Karpas-422 (cell line): ENCODE measurements around the gene RBFOX1. TPM values are rescaled to one million over a fixed set of nuclear protein-coding genes. Genes with fewer than 3 reads are reported as not detected.

Source experiments
- DNase-seq: peaks from one replicate; pipeline ENCODE4 v3.0.0-alpha.2; 2015
- H2AFZ ChIP-seq: fragments of 200-600 bp; sonication (generic); 2 replicates; pipeline ENCODE4 v1.6.1; 2014; ENCODE audit warnings: antibody characterized with exemption, low read length, mixed read lengths
- H3K27ac ChIP-seq: fragments of 200-600 bp; sonication (generic); 2 replicates; pipeline ENCODE4 v1.5.1; 2014; ENCODE audit warnings: mild to moderate bottlenecking, low read length, moderate library complexity
- H3K27me3 ChIP-seq: fragments of 200-600 bp; sonication (generic); 2 replicates; pipeline ENCODE4 v1.6.1; 2014; ENCODE audit warnings: low read length, mixed read lengths
- H3K36me3 ChIP-seq: fragments of 200-600 bp; sonication (generic); 2 replicates; pipeline ENCODE4 v1.6.1; 2014; ENCODE audit warnings: low read length, mixed read lengths; ENCODE audit not compliant: insufficient read depth
- H3K4me1 ChIP-seq: fragments of 200-600 bp; sonication (generic); 2 replicates; pipeline ENCODE4 v1.6.1; 2014; ENCODE audit warnings: mild to moderate bottlenecking, low read length, mixed read lengths
- H3K4me2 ChIP-seq: fragments of 200-600 bp; sonication (generic); 2 replicates; pipeline ENCODE4 v1.6.1; 2014; ENCODE audit warnings: low read length, low read depth, mild to moderate bottlenecking; ENCODE audit not compliant: poor library complexity, severe bottlenecking
- H3K4me3 ChIP-seq: fragments of 200-600 bp; sonication (generic); 2 replicates; pipeline ENCODE4 v1.5.1; 2014; ENCODE audit warnings: mild to moderate bottlenecking, antibody characterized with exemption, low read length, mixed read lengths
- H3K79me2 ChIP-seq: fragments of 200-600 bp; sonication (generic); 2 replicates; pipeline ENCODE4 v1.6.1; 2014; ENCODE audit warnings: mild to moderate bottlenecking, low read length, mixed read lengths
- H3K9ac ChIP-seq: fragments of 200-600 bp; sonication (generic); 2 replicates; pipeline ENCODE4 v1.6.0; 2014; ENCODE audit warnings: low read length
- H3K9me2 ChIP-seq: fragments of 200-600 bp; sonication (generic), shearing (Covaris generic); replicated peaks from 2 replicates; pipeline ENCODE4 v1.6.0; 2014; ENCODE audit warnings: mild to moderate bottlenecking, low read length, moderate library complexity; ENCODE audit not compliant: insufficient read depth
- H3K9me3 ChIP-seq: fragments of 300-700, 200-600 bp; sonication (generic); 2 replicates; pipeline ENCODE4 v1.6.1; 2014; ENCODE audit warnings: low read length, mixed read lengths
- H4K20me1 ChIP-seq: fragments of 200-600 bp; sonication (generic); 2 replicates; pipeline ENCODE4 v1.6.1; 2014; ENCODE audit warnings: mild to moderate bottlenecking, antibody characterized with exemption, low read length, low read depth; ENCODE audit not compliant: insufficient read depth
- total RNA-seq: library from RNA; depleted of rRNA; stranded (reverse); fragments of >200 nt; shearing (Covaris generic); gene quantifications from 2 replicates; pipeline ENCODE4 v1.2.3, GENCODE V29; 2014; ENCODE audit warnings: low replicate concordance

RBFOX1 gene
- total RNA-seq, 1 experiment from 2014 or later, result 1.3 TPM

DNA sequence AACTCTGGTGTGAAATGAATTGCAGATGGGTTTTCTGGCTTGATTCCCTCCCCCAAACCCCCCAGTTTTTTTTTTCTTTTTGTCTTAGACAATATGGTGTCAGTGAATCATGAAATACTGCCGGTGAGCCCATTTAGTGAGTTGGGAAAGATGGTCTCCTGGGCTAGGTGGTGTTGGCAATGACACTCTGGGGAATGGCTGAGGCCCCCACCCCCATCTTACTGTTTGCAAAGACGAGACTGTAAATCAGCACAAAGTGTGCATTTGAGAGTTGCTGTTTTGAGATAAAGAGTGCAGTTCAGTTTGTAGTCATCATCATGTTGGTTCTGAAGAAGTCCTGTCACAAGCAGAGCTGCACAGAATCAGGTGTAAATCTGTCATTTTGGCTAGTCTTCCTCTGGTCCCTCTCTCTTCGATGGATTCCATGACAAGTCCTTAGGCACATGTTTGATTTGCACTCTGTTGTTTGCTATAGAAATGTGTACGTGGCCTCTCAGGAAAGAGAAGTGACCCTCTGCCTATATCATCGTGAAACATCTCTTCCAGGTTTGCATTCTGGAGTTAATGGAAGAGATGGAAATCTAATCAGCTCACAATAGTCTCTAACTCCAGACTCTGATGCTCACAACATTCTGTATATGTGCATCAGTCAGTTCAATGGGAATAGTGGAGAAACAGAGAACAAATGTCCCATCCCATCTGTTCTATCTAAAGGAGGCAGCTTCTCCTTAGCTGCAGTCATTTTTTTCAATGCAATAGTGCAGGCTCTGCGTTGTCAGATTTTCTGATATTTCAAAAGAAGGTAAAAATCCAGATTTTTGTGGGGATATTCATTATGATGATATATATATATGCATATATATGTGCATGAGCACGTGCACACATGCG, 34.6 kb downstream of the RBFOX1 start:
- no peaks in the 10 kb centered on the region for H3K4me1 ChIP-seq
- H3K27me3 ChIP-seq, result no peaks in the 10 kb centered on the region

DNA sequence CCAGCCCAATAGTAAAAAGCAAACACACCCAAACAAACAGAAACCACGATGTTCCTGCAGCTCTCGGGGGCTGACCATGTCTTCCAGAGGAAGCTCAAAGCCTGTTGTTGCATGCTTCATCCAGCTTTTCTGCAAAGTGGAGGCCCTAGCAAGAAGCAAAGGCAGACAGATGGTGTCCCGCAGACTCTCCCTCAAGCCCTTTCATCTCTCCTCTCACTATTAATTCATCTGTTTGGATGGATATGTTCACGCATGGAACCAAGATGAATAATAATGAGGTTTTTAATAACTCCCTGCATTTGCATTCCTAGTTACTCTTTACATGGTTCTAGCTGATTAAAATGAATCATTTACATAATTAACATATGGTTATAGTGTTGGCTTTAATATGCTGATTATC, 36.6 kb downstream of the RBFOX1 start:
- Histone ChIP-seq H3K4me1 (no peaks in the 10 kb centered on the region), H3K9me2 (no peaks in the 10 kb centered on the region), H3K79me2 (no peaks in the 10 kb centered on the region), H3K36me3 (no peaks in the 10 kb centered on the region), H4K20me1 (no peaks in the 10 kb centered on the region), H3K4me3 (no peak overlapping the region), H3K9me3 (peaks cover 8% of the 10 kb centered on the region), H3K9ac (no peak overlapping the region), H3K4me2 (no peak overlapping the region), H3K27me3 (no peaks in the 10 kb centered on the region), H3K27ac (no peak overlapping the region), H2AFZ (no peak overlapping the region)
- DNase-seq, result no peak

More for the DNA sequence above, 34.6 kb downstream of the RBFOX1 start:
- Histone ChIP-seq H3K9ac (no peak overlapping the region), H4K20me1 (no peaks in the 10 kb centered on the region), H3K36me3 (no peaks in the 10 kb centered on the region), H3K4me3 (no peak overlapping the region), H3K27ac (no peak overlapping the region), H3K4me2 (no peak overlapping the region), H3K9me3 (peaks cover 12% of the 10 kb centered on the region), H3K79me2 (no peaks in the 10 kb centered on the region), H3K9me2 (no peaks in the 10 kb centered on the region), H2AFZ (no peak overlapping the region)
- DNase-seq, result no peak

DNA sequence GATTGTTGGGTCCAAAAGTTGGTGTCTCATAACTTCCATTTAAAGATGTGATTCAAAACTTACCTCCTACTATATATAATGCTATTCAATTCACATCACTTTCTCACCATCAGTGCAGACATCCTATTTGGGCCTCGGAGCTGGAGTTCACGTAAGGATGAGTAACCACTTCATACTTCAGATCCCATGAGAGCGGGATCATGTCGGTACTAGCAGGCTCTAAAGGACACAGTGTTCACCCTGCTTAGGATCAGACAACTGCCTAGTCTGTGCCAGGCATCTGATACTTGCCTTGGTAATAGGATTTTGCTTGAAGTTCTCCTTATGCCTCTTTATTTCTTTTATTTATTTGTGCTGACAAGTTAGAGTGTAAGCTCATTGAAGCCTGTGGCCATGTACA, 39.5 kb downstream of the RBFOX1 start:
- no peaks in the 10 kb centered on the region for H3K9me2 ChIP-seq
- H3K27ac ChIP-seq, result no peak overlapping the region
- H3K36me3 ChIP-seq, result no peaks in the 10 kb centered on the region
- no peak for DNase-seq
- H2AFZ ChIP-seq, result no peak overlapping the region
- no peak overlapping the region for H3K9ac ChIP-seq
- no peak overlapping the region for H3K4me2 ChIP-seq
- no peak overlapping the region for H3K4me3 ChIP-seq
- H3K4me1 ChIP-seq, result no peaks in the 10 kb centered on the region
- no peaks in the 10 kb centered on the region for H3K27me3 ChIP-seq
- H3K9me3 ChIP-seq, result peaks cover 10% of the 10 kb centered on the region
- H4K20me1 ChIP-seq, result no peaks in the 10 kb centered on the region
- no peaks in the 10 kb centered on the region for H3K79me2 ChIP-seq

DNA sequence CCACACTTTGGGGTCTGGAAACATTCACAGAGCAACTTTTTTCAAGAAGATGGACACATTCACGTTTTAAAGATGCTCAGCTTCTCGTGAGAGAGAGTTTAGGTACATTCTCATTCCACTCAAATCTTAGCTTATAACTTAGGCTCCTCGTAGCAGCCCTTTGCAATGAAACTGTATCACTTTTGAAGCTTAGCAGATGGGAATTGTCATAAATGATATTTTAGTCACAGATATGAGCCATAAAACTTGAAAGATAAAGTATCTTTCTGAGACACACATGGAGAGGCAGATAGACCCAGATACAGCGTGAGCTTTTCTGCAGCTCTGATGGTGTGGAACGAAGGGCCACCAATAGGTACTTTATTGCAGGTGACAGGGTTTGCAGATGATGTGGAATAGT, 41.1 kb downstream of the RBFOX1 start:
- no peak overlapping the region for H2AFZ ChIP-seq
- H3K27ac ChIP-seq, result no peak overlapping the region
- H3K4me3 ChIP-seq, result no peak overlapping the region
- no peak for DNase-seq
- H3K9ac ChIP-seq, result no peak overlapping the region
- no peaks in the 10 kb centered on the region for H3K4me1 ChIP-seq
- no peaks in the 10 kb centered on the region for H3K9me2 ChIP-seq
- no peaks in the 10 kb centered on the region for H4K20me1 ChIP-seq
- H3K27me3 ChIP-seq, result no peaks in the 10 kb centered on the region
- H3K4me2 ChIP-seq, result no peak overlapping the region
- peaks cover 20% of the 10 kb centered on the region for H3K9me3 ChIP-seq
- no peaks in the 10 kb centered on the region for H3K36me3 ChIP-seq
- H3K79me2 ChIP-seq, result no peaks in the 10 kb centered on the region

DNA sequence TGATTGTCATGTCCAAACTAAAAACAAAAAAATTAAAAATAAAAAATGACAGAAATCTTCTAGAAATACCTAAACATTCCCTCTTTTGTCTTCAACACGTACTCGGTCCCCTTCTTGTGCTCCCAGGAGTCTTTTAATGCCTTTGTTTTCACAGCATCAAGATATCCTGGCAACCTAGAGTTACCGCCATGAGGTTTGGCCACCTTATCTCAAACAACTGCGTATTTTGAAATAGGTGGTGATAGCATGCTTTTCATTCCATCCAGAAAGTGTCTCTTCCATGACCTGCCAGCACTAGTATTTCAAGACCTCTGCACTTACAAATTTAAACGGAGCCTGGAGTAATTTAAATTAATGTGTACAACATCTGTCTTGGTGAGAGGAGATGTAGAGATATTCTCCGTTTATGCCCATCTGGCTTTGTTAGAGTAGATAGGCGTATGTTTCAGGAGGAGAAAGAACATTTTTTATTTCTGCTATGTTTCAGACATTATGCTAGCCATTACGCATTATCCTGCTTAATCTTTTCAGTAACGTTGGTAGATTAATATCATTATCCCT, 42.0 kb downstream of the RBFOX1 start:
- H3K27ac ChIP-seq, result no peak overlapping the region
- H3K4me1 ChIP-seq, result no peaks in the 10 kb centered on the region
- no peak for DNase-seq
- no peak overlapping the region for H3K4me2 ChIP-seq
- H3K27me3 ChIP-seq, result no peaks in the 10 kb centered on the region
- H4K20me1 ChIP-seq, result no peaks in the 10 kb centered on the region
- peaks cover 20% of the 10 kb centered on the region for H3K9me3 ChIP-seq
- no peaks in the 10 kb centered on the region for H3K36me3 ChIP-seq
- no peak overlapping the region for H3K9ac ChIP-seq
- no peak overlapping the region for H2AFZ ChIP-seq
- no peak overlapping the region for H3K4me3 ChIP-seq
- H3K9me2 ChIP-seq, result no peaks in the 10 kb centered on the region
- no peaks in the 10 kb centered on the region for H3K79me2 ChIP-seq

DNA sequence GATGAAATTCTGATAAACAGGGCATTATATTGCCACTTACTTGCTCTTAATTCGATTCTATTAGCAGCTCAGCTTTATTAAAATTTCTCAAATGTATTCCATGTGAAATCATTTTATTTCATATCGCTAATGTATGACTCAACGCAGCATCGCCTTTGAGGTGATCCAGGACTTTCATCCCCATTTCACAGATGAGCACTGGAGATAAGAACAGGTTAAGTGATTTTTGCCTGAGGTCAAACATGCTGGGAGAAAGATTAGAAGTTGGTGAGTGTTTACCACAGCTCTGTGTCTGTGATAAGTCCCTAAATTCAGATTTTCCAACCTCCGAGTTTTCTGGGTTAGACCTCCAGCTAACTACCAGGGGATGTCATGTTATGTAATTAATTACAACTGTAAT, 43.6 kb downstream of the RBFOX1 start:
- H3K9ac ChIP-seq, result no peak overlapping the region
- H4K20me1 ChIP-seq, result no peaks in the 10 kb centered on the region
- no peak for DNase-seq
- H3K9me3 ChIP-seq, result peaks cover 20% of the 10 kb centered on the region
- H3K4me2 ChIP-seq, result no peak overlapping the region
- no peaks in the 10 kb centered on the region for H3K4me1 ChIP-seq
- no peaks in the 10 kb centered on the region for H3K27me3 ChIP-seq
- no peaks in the 10 kb centered on the region for H3K36me3 ChIP-seq
- no peak overlapping the region for H2AFZ ChIP-seq
- no peaks in the 10 kb centered on the region for H3K9me2 ChIP-seq
- H3K79me2 ChIP-seq, result no peaks in the 10 kb centered on the region
- H3K4me3 ChIP-seq, result no peak overlapping the region
- H3K27ac ChIP-seq, result no peak overlapping the region

DNA sequence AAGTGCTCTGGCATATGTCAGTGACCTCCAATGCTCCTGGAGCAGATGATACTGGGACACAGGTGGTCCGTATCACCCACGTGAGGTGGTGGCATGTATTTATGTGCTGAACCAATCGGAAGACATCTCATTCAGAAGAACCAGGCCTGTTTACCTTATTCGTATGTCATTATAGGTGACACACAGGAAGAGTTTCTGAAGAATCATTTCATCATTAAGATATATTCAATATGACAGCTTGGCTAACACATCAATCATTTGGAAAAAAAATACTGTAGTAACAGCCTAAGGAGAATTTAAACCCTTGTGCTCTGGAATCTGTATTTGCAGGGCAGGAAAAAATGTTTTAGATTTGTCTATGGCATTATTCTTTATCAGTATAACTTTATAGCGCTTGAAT, 44.6 kb downstream of the RBFOX1 start:
- no peak overlapping the region for H3K9ac ChIP-seq
- DNase-seq, result no peak
- H3K9me3 ChIP-seq, result peaks cover 20% of the 10 kb centered on the region
- H3K27ac ChIP-seq, result no peak overlapping the region
- H3K9me2 ChIP-seq, result no peaks in the 10 kb centered on the region
- H3K4me2 ChIP-seq, result no peak overlapping the region
- no peaks in the 10 kb centered on the region for H4K20me1 ChIP-seq
- H3K27me3 ChIP-seq, result no peaks in the 10 kb centered on the region
- H3K4me3 ChIP-seq, result no peak overlapping the region
- no peaks in the 10 kb centered on the region for H3K4me1 ChIP-seq
- H3K36me3 ChIP-seq, result no peaks in the 10 kb centered on the region
- no peak overlapping the region for H2AFZ ChIP-seq
- no peaks in the 10 kb centered on the region for H3K79me2 ChIP-seq

DNA sequence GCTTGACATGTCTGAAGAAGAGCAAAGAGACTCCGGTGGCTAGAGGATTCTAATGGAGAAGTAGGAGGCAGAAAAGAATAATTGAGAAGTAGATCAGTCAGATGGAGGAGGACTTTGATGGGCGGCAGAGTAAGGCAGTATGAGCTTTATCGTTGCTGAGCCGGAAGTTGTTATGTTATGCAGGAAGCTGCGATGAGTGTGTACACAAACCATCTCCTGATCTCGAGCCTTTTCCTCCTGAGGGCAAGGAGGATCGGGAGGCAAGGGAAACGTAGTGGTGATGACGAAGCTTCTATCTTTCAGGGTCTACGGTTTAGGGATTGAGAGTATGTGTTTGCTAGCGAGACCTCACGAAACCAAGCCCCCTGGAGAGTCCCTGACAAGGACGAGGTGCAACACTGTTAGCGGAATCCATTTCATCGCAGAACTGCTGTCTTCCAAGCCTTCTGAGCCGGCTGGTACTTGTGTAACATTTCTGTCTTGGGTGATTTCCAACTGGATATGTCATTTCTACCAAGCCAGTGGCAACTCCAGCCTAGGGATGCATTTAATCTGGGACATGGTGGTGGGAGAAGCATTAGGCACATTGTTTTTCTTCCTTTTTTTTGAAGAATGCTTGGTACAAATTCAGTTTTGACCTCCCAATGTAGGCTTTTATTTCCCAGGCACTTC, 45.5 kb downstream of the RBFOX1 start:
- Histone ChIP-seq H3K27me3 (no peaks in the 10 kb centered on the region), H3K9me2 (no peaks in the 10 kb centered on the region), H3K27ac (no peak overlapping the region), H3K79me2 (no peaks in the 10 kb centered on the region), H2AFZ (no peak overlapping the region), H3K9me3 (peaks cover 23% of the 10 kb centered on the region), H3K36me3 (no peaks in the 10 kb centered on the region), H3K9ac (no peak overlapping the region), H3K4me3 (no peak overlapping the region), H3K4me2 (no peak overlapping the region), H3K4me1 (no peaks in the 10 kb centered on the region), H4K20me1 (no peaks in the 10 kb centered on the region)
- no peak for DNase-seq
